Bronchial epithelial cell (primary cell): ENCODE measurements around the gene TROAP. TPM values are rescaled to one million over a fixed set of nuclear protein-coding genes. Genes with fewer than 3 reads are reported as not detected.

Experiments
- DNase-seq: peaks from one replicate; pipeline ENCODE4 v3.0.0-alpha.2; 2010; ENCODE audit warnings: low read depth
- FAIRE-seq: peaks from 2 replicates; lab custom pipeline; 2011; peaks lifted over from hg19 to GRCh38; lab: Jason Lieb, UNC
- H3K27me3 ChIP-seq: 2 replicates; pipeline ENCODE4 v1.5.1; 2011; ENCODE audit warnings: low read length; ENCODE audit not compliant: control insufficient read depth, insufficient read depth
- H3K36me3 ChIP-seq: 2 replicates; pipeline ENCODE4 v1.5.1; 2011; ENCODE audit warnings: low read length; ENCODE audit not compliant: control insufficient read depth, insufficient read depth
- H3K4me3 ChIP-seq: 2 replicates; pipeline ENCODE4 v1.5.1; 2011; ENCODE audit warnings: mild to moderate bottlenecking, low read depth, low read length, control low read depth
- total RNA-seq: library from RNA; depleted of rRNA; stranded (reverse); fragments of >200 nt; gene quantifications from 2 replicates; pipeline ENCODE4 v1.2.1, GENCODE V29; 2014
- TF ChIP-seq, protein P1 (sequence below): IDR thresholded peaks from 2 replicates; pipeline ENCODE4 v1.5.1; 2011; ENCODE audit warnings: mild to moderate bottlenecking, moderate library complexity, low read length, control low read depth, inconsistent platforms; ENCODE audit not compliant: insufficient read depth, severe bottlenecking

The TROAP gene
- total RNA-seq, 1 donor from 2014 or later = 2.6 TPM

DNA sequence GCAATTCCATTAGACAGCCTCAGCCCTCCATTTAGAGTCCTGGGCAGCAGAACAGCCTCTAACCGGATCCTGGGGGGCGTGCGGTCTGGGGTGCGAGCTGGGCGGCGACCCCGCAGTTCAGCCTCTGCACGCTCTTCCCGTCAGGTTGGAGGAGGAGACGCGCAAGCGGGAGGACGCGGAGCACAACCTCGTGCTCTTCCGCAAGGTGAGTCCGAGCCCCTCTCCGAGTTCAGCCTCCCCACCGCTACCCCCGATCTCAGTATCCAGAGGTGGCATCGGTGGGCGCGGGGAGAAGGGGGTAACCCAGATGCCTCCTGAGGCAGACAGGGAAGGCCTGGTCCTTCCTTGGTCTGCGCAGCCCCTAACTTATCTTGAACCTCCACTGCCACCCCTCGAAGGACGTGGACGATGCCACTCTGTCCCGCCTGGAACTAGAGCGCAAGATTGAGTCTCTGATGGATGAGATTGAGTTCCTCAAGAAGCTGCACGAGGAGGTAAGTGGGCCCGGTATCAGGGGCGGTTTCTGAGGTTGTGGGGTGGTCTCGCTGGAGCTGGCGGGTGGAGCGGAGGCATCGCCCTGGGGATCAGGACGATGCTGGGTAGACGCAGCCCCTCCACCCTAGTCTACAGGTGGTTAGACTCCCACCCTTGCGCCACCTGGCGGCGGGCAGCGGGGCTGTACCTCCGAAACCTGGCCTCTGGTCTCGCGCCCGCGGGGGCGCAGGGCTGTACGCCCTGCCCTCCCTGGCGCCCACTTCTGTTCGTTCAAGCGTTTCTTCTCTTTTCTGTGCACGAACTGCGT, 26.8 kb upstream of the TROAP start:
- peak; percentile 21 for DNase-seq
- no peak overlapping the region for H3K4me3 ChIP-seq
- FAIRE-seq = no peak

DNA sequence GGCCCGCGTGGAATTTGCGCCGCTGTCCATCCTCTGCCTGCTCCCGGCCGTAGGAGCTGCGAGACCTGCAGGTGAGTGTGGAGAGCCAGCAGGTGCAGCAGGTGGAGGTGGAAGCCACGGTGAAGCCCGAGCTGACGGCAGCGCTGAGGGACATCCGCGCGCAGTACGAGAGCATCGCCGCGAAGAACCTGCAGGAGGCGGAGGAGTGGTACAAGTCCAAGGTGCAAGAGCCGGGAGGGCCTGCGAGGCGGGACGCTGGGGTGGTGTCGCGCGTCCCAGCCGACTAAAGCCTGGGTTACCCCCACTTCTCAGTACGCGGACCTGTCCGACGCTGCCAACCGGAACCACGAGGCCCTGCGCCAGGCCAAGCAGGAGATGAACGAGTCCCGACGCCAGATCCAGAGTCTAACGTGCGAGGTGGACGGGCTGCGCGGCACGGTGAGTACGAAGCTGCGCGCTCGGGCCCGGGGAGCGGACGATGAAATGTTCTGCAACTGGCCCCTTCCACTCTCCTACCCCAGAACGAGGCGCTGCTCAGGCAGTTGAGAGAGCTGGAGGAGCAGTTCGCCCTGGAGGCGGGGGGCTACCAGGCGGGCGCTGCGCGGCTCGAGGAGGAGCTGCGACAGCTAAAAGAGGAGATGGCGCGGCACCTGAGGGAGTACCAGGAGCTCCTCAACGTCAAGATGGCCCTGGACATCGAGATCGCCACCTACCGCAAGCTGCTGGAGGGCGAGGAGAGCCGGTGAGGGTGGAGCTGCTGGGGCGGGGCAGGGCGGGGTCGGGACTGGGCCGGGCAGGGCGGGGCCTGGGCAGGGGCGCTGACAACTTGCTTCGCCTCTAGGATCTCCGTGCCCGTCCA, 26.0 kb upstream of the TROAP start:
- FAIRE-seq (no peak), DNase-seq (no peak)
- Histone ChIP-seq H3K36me3 (no peaks in the 10 kb centered on the region), H3K27me3 (peaks cover 38% of the 10 kb centered on the region), H3K4me3 (peak overlapping the region; percentile 15)
- TF ChIP-seq, protein P1, sequence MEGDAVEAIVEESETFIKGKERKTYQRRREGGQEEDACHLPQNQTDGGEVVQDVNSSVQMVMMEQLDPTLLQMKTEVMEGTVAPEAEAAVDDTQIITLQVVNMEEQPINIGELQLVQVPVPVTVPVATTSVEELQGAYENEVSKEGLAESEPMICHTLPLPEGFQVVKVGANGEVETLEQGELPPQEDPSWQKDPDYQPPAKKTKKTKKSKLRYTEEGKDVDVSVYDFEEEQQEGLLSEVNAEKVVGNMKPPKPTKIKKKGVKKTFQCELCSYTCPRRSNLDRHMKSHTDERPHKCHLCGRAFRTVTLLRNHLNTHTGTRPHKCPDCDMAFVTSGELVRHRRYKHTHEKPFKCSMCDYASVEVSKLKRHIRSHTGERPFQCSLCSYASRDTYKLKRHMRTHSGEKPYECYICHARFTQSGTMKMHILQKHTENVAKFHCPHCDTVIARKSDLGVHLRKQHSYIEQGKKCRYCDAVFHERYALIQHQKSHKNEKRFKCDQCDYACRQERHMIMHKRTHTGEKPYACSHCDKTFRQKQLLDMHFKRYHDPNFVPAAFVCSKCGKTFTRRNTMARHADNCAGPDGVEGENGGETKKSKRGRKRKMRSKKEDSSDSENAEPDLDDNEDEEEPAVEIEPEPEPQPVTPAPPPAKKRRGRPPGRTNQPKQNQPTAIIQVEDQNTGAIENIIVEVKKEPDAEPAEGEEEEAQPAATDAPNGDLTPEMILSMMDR = peak; percentile 4

More for the DNA sequence above, 26.8 kb upstream of the TROAP start:
- TF ChIP-seq, protein P1 = peak; percentile 93
- Histone ChIP-seq H3K27me3 (peaks cover 38% of the 10 kb centered on the region), H3K36me3 (no peaks in the 10 kb centered on the region)

DNA sequence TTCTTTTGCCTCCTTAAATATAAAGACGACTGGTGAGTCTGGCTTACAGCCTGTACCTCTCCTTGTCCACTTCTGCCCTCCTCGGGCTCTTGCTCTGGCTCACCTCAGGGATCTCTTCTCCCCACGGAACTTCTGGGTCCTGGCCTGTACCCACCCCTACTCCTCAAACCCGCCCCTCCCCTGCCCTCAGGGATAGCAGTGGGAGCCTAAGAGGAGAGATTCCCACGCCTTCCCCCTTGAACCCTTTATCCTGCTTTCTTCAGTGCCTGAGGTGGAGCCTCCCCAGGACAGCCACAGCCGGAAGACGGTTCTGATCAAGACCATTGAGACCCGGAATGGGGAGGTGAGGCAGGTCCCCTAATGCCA, 25.4 kb upstream of the TROAP start:
- no peak for DNase-seq
- Histone ChIP-seq H3K27me3 (peaks cover 38% of the 10 kb centered on the region), H3K36me3 (no peaks in the 10 kb centered on the region), H3K4me3 (no peak overlapping the region)
- TF ChIP-seq, protein P1 = no peak
- no peak for FAIRE-seq

DNA sequence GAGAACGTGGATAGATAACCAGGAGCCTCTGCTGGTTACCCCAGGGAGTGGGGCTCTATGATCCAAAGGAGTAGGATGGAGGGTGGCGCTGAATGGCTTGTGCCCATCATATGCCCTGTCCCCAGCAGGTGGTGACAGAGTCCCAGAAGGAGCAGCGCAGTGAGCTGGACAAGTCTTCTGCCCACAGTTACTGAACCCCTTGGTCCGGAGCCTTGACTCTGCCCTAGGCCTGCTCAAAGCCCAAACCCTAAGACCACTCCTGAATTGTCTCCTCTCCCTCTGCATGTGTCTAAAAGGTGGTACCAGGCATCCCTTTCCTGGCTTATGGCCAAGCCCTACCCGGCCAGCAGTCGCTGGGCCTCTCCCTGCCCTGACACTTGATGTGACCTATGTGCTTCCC, 24.9 kb upstream of the TROAP start:
- FAIRE-seq = peak; percentile 43
- no peak for DNase-seq
- TF ChIP-seq, protein P1 = peak; percentile 30
- Histone ChIP-seq H3K36me3 (no peaks in the 10 kb centered on the region), H3K4me3 (no peak overlapping the region), H3K27me3 (peaks cover 38% of the 10 kb centered on the region)

DNA sequence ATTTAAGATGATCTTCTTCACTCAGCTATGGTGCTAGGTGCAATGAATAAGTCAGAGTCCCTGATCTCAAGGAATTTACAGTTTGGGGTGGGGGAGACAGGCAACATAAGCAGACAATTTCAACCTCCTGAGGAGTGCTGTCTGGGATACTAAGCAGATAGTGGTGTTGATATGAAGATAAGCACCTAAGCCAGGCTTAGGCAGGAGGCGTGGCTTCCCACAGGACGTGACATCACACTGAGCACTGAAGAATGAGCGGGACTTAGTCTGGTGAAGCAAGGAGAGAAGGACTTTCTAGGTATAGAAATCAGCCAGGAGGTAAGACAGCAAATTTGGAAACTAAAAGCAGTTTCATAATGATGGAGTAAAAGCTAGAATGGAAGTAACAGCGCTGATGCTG, 21.3 kb upstream of the TROAP start:
- no peak overlapping the region for H3K4me3 ChIP-seq
- TF ChIP-seq, protein P1 = no peak
- FAIRE-seq (no peak), DNase-seq (no peak)
- H3K36me3 ChIP-seq = no peaks in the 10 kb centered on the region
- peaks cover 16% of the 10 kb centered on the region for H3K27me3 ChIP-seq
